H9 (cell line): ENCODE results near the gene SH3RF3. TPM values are rescaled to one million over a fixed set of nuclear protein-coding genes. Genes with fewer than 3 reads are reported as not detected.

Experiments
- DNase-seq: peaks from one replicate; pipeline ENCODE4 v3.0.0-alpha.2; 2017
- H2AFZ ChIP-seq: one replicate; pipeline ENCODE4 v1.6.1; 2013; ENCODE audit warnings: mild to moderate bottlenecking, low read length, control low read depth, moderate library complexity
- H2AK5ac ChIP-seq: 2 replicates; pipeline ENCODE4 v1.6.1; 2013; ENCODE audit warnings: low read length, control low read depth, mixed read lengths; ENCODE audit not compliant: insufficient read length
- H2BK120ac ChIP-seq: one replicate; pipeline ENCODE4 v1.6.1; 2013; ENCODE audit warnings: low read depth, mild to moderate bottlenecking, low read length, control low read depth, inconsistent platforms; ENCODE audit not compliant: poor library complexity, severe bottlenecking
- H2BK12ac ChIP-seq: 2 replicates; pipeline ENCODE4 v1.6.1; 2013; ENCODE audit warnings: low read length, control low read depth, mixed read lengths, low read depth; ENCODE audit not compliant: insufficient read length
- H2BK15ac ChIP-seq: 2 replicates; pipeline ENCODE4 v1.6.1; 2013; ENCODE audit warnings: low read depth, low read length, control low read depth
- H2BK20ac ChIP-seq: one replicate; pipeline ENCODE4 v1.6.1; 2013; ENCODE audit warnings: low read depth, mild to moderate bottlenecking, low read length, control low read depth, inconsistent platforms; ENCODE audit not compliant: poor library complexity, severe bottlenecking
- H2BK5ac ChIP-seq: 2 replicates; pipeline ENCODE4 v1.6.1; 2013; ENCODE audit warnings: low read length, control low read depth, mixed read lengths; ENCODE audit not compliant: insufficient read length
- H3K14ac ChIP-seq: 2 replicates; pipeline ENCODE4 v1.6.1; 2013; ENCODE audit warnings: low read length, control low read depth; ENCODE audit not compliant: insufficient read depth
- H3K18ac ChIP-seq: 2 replicates; pipeline ENCODE4 v1.6.1; 2013; ENCODE audit warnings: low read depth, mild to moderate bottlenecking, mixed read lengths, low read length, control low read depth; ENCODE audit not compliant: insufficient read length
- H3K23ac ChIP-seq: 2 replicates; pipeline ENCODE4 v1.6.1; 2013; ENCODE audit warnings: low read length, control low read depth, mixed read lengths, low read depth; ENCODE audit not compliant: insufficient read length
- H3K23me2 ChIP-seq: 2 replicates; pipeline ENCODE4 v1.6.1; 2013; ENCODE audit warnings: low read depth, mild to moderate bottlenecking, mixed read lengths, low read length, control low read depth; ENCODE audit not compliant: insufficient read length, poor library complexity, severe bottlenecking
- H3K27ac ChIP-seq: 2 replicates; pipeline ENCODE4 v1.5.1; 2013; ENCODE audit warnings: low read length, control low read depth, mixed read lengths, low read depth; ENCODE audit not compliant: insufficient read length
- H3K27me3 ChIP-seq: 2 replicates; pipeline ENCODE4 v1.6.1; 2013; ENCODE audit warnings: low read length, control low read depth, inconsistent platforms; ENCODE audit not compliant: insufficient read depth
- H3K4ac ChIP-seq: 2 replicates; pipeline ENCODE4 v1.6.1; 2013; ENCODE audit warnings: low read depth, mild to moderate bottlenecking, control low read depth, inconsistent platforms, low read length, moderate library complexity
- H3K4me1 ChIP-seq: 2 replicates; pipeline ENCODE4 v1.6.1; 2013; ENCODE audit warnings: low read length, control low read depth, inconsistent platforms; ENCODE audit not compliant: insufficient read depth
- H3K4me2 ChIP-seq: 2 replicates; pipeline ENCODE4 v1.6.1; 2013; ENCODE audit warnings: low read length, control low read depth, mixed read lengths; ENCODE audit not compliant: insufficient read length, insufficient read depth
- H3K56ac ChIP-seq: 2 replicates; pipeline ENCODE4 v1.6.1; 2013; ENCODE audit warnings: low read depth, mild to moderate bottlenecking, mixed read lengths, low read length, control low read depth; ENCODE audit not compliant: insufficient read length
- H3K79me1 ChIP-seq: 2 replicates; pipeline ENCODE4 v1.6.1; 2013; ENCODE audit warnings: low read depth, mild to moderate bottlenecking, moderate library complexity, low read length, control low read depth, inconsistent platforms; ENCODE audit not compliant: insufficient read depth, poor library complexity, severe bottlenecking
- H3K79me2 ChIP-seq: 2 replicates; pipeline ENCODE4 v1.6.1; 2013; ENCODE audit warnings: low read length, control low read depth, inconsistent platforms; ENCODE audit not compliant: insufficient read depth
- H3K9ac ChIP-seq: 2 replicates; pipeline ENCODE4 v1.6.1; 2013; ENCODE audit warnings: low read length, control low read depth, mixed read lengths; ENCODE audit not compliant: insufficient read length; ENCODE audit errors: extremely low read depth
- H3K9me3 ChIP-seq: one replicate; pipeline ENCODE4 v1.6.1; 2013; ENCODE audit warnings: low read depth, low read length, inconsistent platforms; ENCODE audit not compliant: control insufficient read depth
- H3T11ph ChIP-seq: one replicate; pipeline ENCODE4 v1.6.1; 2013; ENCODE audit warnings: mild to moderate bottlenecking, low read length, control low read depth, inconsistent platforms
- H4K20me1 ChIP-seq: one replicate; pipeline ENCODE4 v1.6.1; 2013; ENCODE audit not compliant: control insufficient read depth, insufficient read length, insufficient read depth
- H4K5ac ChIP-seq: 2 replicates; pipeline ENCODE4 v1.6.1; 2013; ENCODE audit warnings: low read depth, mild to moderate bottlenecking, mixed read lengths, low read length, control low read depth; ENCODE audit not compliant: insufficient read length
- H4K8ac ChIP-seq: replicated peaks from 2 replicates; pipeline ENCODE4 v1.6.1; 2013; ENCODE audit warnings: low read length, control low read depth, mixed read lengths, low read depth; ENCODE audit not compliant: insufficient read length
- H4K91ac ChIP-seq: 2 replicates; pipeline ENCODE4 v1.6.1; 2013; ENCODE audit warnings: low read depth, mild to moderate bottlenecking, moderate library complexity, mixed read lengths, low read length, control low read depth; ENCODE audit not compliant: insufficient read length
- H3K27ac Mint-ChIP-seq, 3 experiments: 2 replicates in 2 of 3; 3 replicates in 1 of 3; pipeline ENCODE4 v1.8.0; 2020 to 2021; ENCODE audit warnings: mixed read lengths in 3 of 3, mild to moderate bottlenecking in 1 of 3, moderate library complexity in 1 of 3
- H3K27me3 Mint-ChIP-seq: 2 replicates; pipeline ENCODE4 v1.8.0; 2021; ENCODE audit warnings: low read depth, mild to moderate bottlenecking, moderate library complexity, mixed read lengths
- H3K36me3 Mint-ChIP-seq, 3 experiments: 2 replicates in 2 of 3; 3 replicates in 1 of 3; pipeline ENCODE4 v1.8.0; 2020 to 2021; ENCODE audit warnings: low read depth in 3 of 3, mixed read lengths in 3 of 3; ENCODE audit not compliant: insufficient read depth in 1 of 3
- H3K4me1 Mint-ChIP-seq, 2 experiments: 2 replicates each; pipeline ENCODE4 v1.8.0; 2020; ENCODE audit warnings: mixed read lengths in 2 of 2
- H3K4me3 Mint-ChIP-seq, 2 experiments: 2 replicates in 1 of 2; 3 replicates in 1 of 2; pipeline ENCODE4 v1.8.0; 2020 to 2021; ENCODE audit warnings: mild to moderate bottlenecking in 2 of 2, mixed read lengths in 2 of 2, moderate library complexity in 1 of 2
- H3K9me3 Mint-ChIP-seq, 2 experiments: 2 replicates in 1 of 2; 3 replicates in 1 of 2; pipeline ENCODE4 v1.8.0; 2020; ENCODE audit warnings: mild to moderate bottlenecking in 2 of 2, mixed read lengths in 2 of 2, moderate library complexity in 1 of 2
- WGBS: extraction: QIAGEN DNeasy Blood & Tissue Kit; methylation state at CpG from one replicate; pipeline ENCODE4 v1.1.7; 2013; ENCODE audit warnings: missing lambda C conversion rate, low lambda C conversion rate, mixed read lengths; ENCODE audit not compliant: insufficient read length; ENCODE audit errors: extremely low coverage; 5-methylcytosine and 5-hydroxymethylcytosine counted together
- total RNA-seq: library from RNA; stranded (reverse); gene quantifications from 2 replicates; pipeline ENCODE4 v1.2.1, GENCODE V29; 2021
- TF ChIP-seq, protein P1 (sequence below): fragments of 200-600 bp; sonication (generic); conservative IDR thresholded peaks from 3 replicates; pipeline ENCODE4 v1.8.0; 2021; ENCODE audit warnings: antibody characterized with exemption, mild to moderate bottlenecking

Gene SH3RF3
- total RNA-seq, 1 experiment from 2014 or later = 0.46 TPM

DNA sequence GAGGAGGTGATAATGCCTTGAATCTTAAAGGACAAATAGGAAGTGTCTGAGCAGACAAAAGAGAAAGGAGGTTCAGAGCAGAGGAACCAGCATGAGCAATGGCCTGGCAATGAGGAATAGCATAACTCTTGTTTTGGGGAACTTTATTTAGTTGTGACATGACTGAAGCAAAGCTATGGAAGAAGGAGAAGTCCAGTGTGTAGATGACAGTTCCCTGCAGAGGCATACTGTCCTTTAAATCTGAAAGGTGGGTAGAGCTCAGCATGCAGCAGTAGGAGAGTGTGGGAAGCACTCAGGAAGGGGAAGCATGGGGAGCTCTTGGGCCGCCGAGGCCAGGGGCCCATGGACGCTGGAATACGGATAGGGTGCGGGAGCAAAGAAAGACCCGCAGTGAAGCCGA, 311.0 kb downstream of the SH3RF3 start:
- Histone ChIP-seq H3K23ac (no peak overlapping the region), H3K56ac (no peak overlapping the region), H4K91ac (no peak overlapping the region), H3K27me3 (no peaks in the 10 kb centered on the region), H3K9ac (no peak overlapping the region), H3K18ac (no peak overlapping the region), H2BK5ac (no peak overlapping the region), H3K23me2 (no peaks in the 10 kb centered on the region), H4K20me1 (no peaks in the 10 kb centered on the region), H2BK15ac (no peak overlapping the region), H2AK5ac (no peak overlapping the region), H3K9me3 (peaks cover 5% of the 10 kb centered on the region), H2BK20ac (no peak overlapping the region), H4K5ac (no peak overlapping the region), H3K4me1 (no peaks in the 10 kb centered on the region), H3K27ac (no peak overlapping the region), H3K4me2 (no peak overlapping the region), H3T11ph (no peak overlapping the region), H4K8ac (no peak overlapping the region), H2AFZ (no peak overlapping the region), H3K4ac (no peak overlapping the region), H3K79me2 (no peaks in the 10 kb centered on the region), H2BK120ac (no peak overlapping the region), H3K14ac (no peak overlapping the region), H3K79me1 (no peaks in the 10 kb centered on the region), H2BK12ac (no peak overlapping the region)
- Mint-ChIP-seq H3K4me3 (no peak overlapping the region), H3K9me3 (peaks cover 34 to 35% of the 10 kb centered on the region in 2 experiments), H3K27me3 (peaks cover 2% of the 10 kb centered on the region), H3K4me1 (peaks cover 6 to 10% of the 10 kb centered on the region in 2 experiments; a peak in 3 of 4 replicates), H3K36me3 (peaks cover 7 to 22% (median 13%) of the 10 kb centered on the region in 3 experiments), H3K27ac (peak overlapping the region in 1 of 3 experiments; percentile 28; a peak in 1 of 7 replicates)
- no peak for DNase-seq
- WGBS = no CpG with 5 or more reads among the region's 7 CpGs
- TF ChIP-seq, protein P1, sequence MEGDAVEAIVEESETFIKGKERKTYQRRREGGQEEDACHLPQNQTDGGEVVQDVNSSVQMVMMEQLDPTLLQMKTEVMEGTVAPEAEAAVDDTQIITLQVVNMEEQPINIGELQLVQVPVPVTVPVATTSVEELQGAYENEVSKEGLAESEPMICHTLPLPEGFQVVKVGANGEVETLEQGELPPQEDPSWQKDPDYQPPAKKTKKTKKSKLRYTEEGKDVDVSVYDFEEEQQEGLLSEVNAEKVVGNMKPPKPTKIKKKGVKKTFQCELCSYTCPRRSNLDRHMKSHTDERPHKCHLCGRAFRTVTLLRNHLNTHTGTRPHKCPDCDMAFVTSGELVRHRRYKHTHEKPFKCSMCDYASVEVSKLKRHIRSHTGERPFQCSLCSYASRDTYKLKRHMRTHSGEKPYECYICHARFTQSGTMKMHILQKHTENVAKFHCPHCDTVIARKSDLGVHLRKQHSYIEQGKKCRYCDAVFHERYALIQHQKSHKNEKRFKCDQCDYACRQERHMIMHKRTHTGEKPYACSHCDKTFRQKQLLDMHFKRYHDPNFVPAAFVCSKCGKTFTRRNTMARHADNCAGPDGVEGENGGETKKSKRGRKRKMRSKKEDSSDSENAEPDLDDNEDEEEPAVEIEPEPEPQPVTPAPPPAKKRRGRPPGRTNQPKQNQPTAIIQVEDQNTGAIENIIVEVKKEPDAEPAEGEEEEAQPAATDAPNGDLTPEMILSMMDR = no peak
